Mesendoderm (in vitro differentiated cells): ENCODE data around the gene NSUN6.
A peak's percentile ranks its signal among the peaks of the same experiment; 100 is the strongest.

Source experiments
- DNase-seq: peaks from one replicate; pipeline ENCODE4 v3.0.0; 2013
- H2AK5ac ChIP-seq: 2 replicates; pipeline ENCODE4 v1.6.1; 2013; ENCODE audit warnings: low read length, inconsistent platforms
- H2BK120ac ChIP-seq: 2 replicates; pipeline ENCODE4 v1.6.1; 2013; ENCODE audit warnings: low read depth, mild to moderate bottlenecking, low read length, moderate library complexity, mixed read lengths
- H2BK15ac ChIP-seq: replicated peaks from 2 replicates; pipeline ENCODE4 v1.6.1; 2013; ENCODE audit warnings: low read depth, mild to moderate bottlenecking, moderate library complexity
- H2BK5ac ChIP-seq: 2 replicates; pipeline ENCODE4 v1.6.1; 2013; ENCODE audit warnings: low read length, inconsistent platforms
- H3K18ac ChIP-seq: 2 replicates; pipeline ENCODE4 v1.6.1; 2013; ENCODE audit warnings: mild to moderate bottlenecking, low read length, mixed read lengths
- H3K23ac ChIP-seq: one replicate; pipeline ENCODE4 v1.6.1; 2013; ENCODE audit warnings: low read length
- H3K27ac ChIP-seq: 2 replicates; pipeline ENCODE4 v1.5.1; 2013; ENCODE audit warnings: low read depth, mild to moderate bottlenecking, inconsistent platforms, low read length, moderate library complexity
- H3K27me3 ChIP-seq: 2 replicates; pipeline ENCODE4 v1.6.1; 2013; ENCODE audit warnings: low read length, control low read depth, mild to moderate bottlenecking, inconsistent platforms; ENCODE audit not compliant: insufficient read depth, poor library complexity
- H3K36me3 ChIP-seq: 2 replicates; pipeline ENCODE4 v1.6.1; 2013; ENCODE audit warnings: low read length, inconsistent platforms; ENCODE audit not compliant: control insufficient read depth, insufficient read depth
- H3K4ac ChIP-seq: one replicate; pipeline ENCODE4 v1.6.1; 2013; ENCODE audit warnings: low read depth, mild to moderate bottlenecking, low read length, moderate library complexity
- H3K4me1 ChIP-seq: 2 replicates; pipeline ENCODE4 v1.6.1; 2013; ENCODE audit warnings: low read depth, low read length, inconsistent platforms; ENCODE audit not compliant: control insufficient read depth
- H3K4me2 ChIP-seq: 2 replicates; pipeline ENCODE4 v1.6.1; 2013; ENCODE audit warnings: low read length
- H3K4me3 ChIP-seq: 2 replicates; pipeline ENCODE4 v1.5.1; 2013; ENCODE audit warnings: mild to moderate bottlenecking, low read length
- H3K56ac ChIP-seq: one replicate; pipeline ENCODE4 v1.6.1; 2013; ENCODE audit warnings: low read length
- H3K79me1 ChIP-seq: 2 replicates; pipeline ENCODE4 v1.6.1; 2013; ENCODE audit warnings: low read length, inconsistent platforms
- H3K79me2 ChIP-seq: 2 replicates; pipeline ENCODE4 v1.6.1; 2013; ENCODE audit warnings: mild to moderate bottlenecking, low read length; ENCODE audit not compliant: control insufficient read depth, insufficient read depth
- H3K9ac ChIP-seq: 2 replicates; pipeline ENCODE4 v1.6.1; 2013; ENCODE audit warnings: low read length, inconsistent platforms
- H4K5ac ChIP-seq: one replicate; pipeline ENCODE4 v1.6.1; 2013; ENCODE audit warnings: low read length
- H4K8ac ChIP-seq: one replicate; pipeline ENCODE4 v1.6.1; 2013; ENCODE audit warnings: low read depth, mild to moderate bottlenecking, control low read depth, low read length, moderate library complexity
- WGBS: extraction: QIAGEN DNeasy Blood & Tissue Kit; methylation state at CpG from one replicate; pipeline ENCODE4 v1.1.7; 2013; ENCODE audit warnings: low lambda C conversion rate, missing lambda C conversion rate; ENCODE audit not compliant: insufficient coverage; ENCODE audit errors: extremely low coverage; 5-methylcytosine and 5-hydroxymethylcytosine counted together

The NSUN6 gene

GRCh38 chr10:18615618-18616017 lies 35.8 kb downstream of the NSUN6 start:
- Histone ChIP-seq H3K4me1 (no peaks in the 10 kb centered on the region), H2BK15ac (no peak overlapping the region), H2AK5ac (no peak overlapping the region), H3K79me2 (no peaks in the 10 kb centered on the region), H3K23ac (no peak overlapping the region), H2BK120ac (no peak overlapping the region), H2BK5ac (no peak overlapping the region), H4K8ac (no peak overlapping the region), H3K4me2 (no peak overlapping the region), H3K27me3 (no peaks in the 10 kb centered on the region), H3K4me3 (no peak overlapping the region), H3K79me1 (no peaks in the 10 kb centered on the region), H3K36me3 (no peaks in the 10 kb centered on the region), H3K4ac (no peak overlapping the region), H3K18ac (no peak overlapping the region), H3K27ac (no peak overlapping the region), H3K9ac (no peak overlapping the region), H3K56ac (no peak overlapping the region), H4K5ac (no peak overlapping the region)
- no peak for DNase-seq
- WGBS: no CpG with 5 or more reads among the region's 4 CpGs

- H3K36me3 ChIP-seq: no peaks in the 10 kb centered on the region
- H3K4me1 ChIP-seq: peaks cover 3% of the 10 kb centered on the region
- H3K23ac ChIP-seq: no peak overlapping the region
- no CpG with 5 or more reads among the region's 4 CpGs for WGBS
- H2BK120ac ChIP-seq: no peak overlapping the region
- no peaks in the 10 kb centered on the region for H3K79me2 ChIP-seq
- no peak overlapping the region for H3K9ac ChIP-seq
- H2AK5ac ChIP-seq: no peak overlapping the region
- no peak overlapping the region for H3K18ac ChIP-seq
- H3K4me2 ChIP-seq: no peak overlapping the region
- no peaks in the 10 kb centered on the region for H3K27me3 ChIP-seq
- no peaks in the 10 kb centered on the region for H3K79me1 ChIP-seq
- no peak overlapping the region for H4K5ac ChIP-seq
- H3K27ac ChIP-seq: no peak overlapping the region
- H3K4ac ChIP-seq: no peak overlapping the region
- H3K4me3 ChIP-seq: no peak overlapping the region
- no peak overlapping the region for H3K56ac ChIP-seq
- no peak overlapping the region for H2BK5ac ChIP-seq
- H2BK15ac ChIP-seq: no peak overlapping the region
- no peak overlapping the region for H4K8ac ChIP-seq
- no peak for DNase-seq
Measured at GRCh38 chr10:18611168-18611567, 40.2 kb downstream of the NSUN6 start.

- no peaks in the 10 kb centered on the region for H3K36me3 ChIP-seq
- H3K27ac ChIP-seq: no peak overlapping the region
Measured at GRCh38 chr10:18610517-18610916, 40.9 kb downstream of the NSUN6 start.

GRCh38 chr10:18608596-18608995 lies 42.8 kb downstream of the NSUN6 start:
- no peak overlapping the region for H3K4me2 ChIP-seq
- no peak overlapping the region for H2AK5ac ChIP-seq
- no peak for DNase-seq
- H2BK120ac ChIP-seq: no peak overlapping the region
- H3K23ac ChIP-seq: no peak overlapping the region
- no peak overlapping the region for H3K18ac ChIP-seq
- no peak overlapping the region for H3K56ac ChIP-seq
- WGBS: no CpG with 5 or more reads among the region's 6 CpGs
- no peak overlapping the region for H4K5ac ChIP-seq
- H3K4me1 ChIP-seq: peaks cover 3% of the 10 kb centered on the region
- no peaks in the 10 kb centered on the region for H3K36me3 ChIP-seq
- no peak overlapping the region for H2BK5ac ChIP-seq
- H4K8ac ChIP-seq: no peak overlapping the region
- no peak overlapping the region for H3K27ac ChIP-seq
- H3K9ac ChIP-seq: no peak overlapping the region
- no peak overlapping the region for H2BK15ac ChIP-seq
- H3K79me1 ChIP-seq: no peaks in the 10 kb centered on the region
- H3K27me3 ChIP-seq: no peaks in the 10 kb centered on the region
- H3K4ac ChIP-seq: no peak overlapping the region
- H3K4me3 ChIP-seq: no peak overlapping the region
- H3K79me2 ChIP-seq: no peaks in the 10 kb centered on the region

More at GRCh38 chr10:18610517-18610916, 40.9 kb downstream of the NSUN6 start:
- H2BK120ac ChIP-seq: no peak overlapping the region
- peak; percentile 58 for DNase-seq
- WGBS: no CpG with 5 or more reads among the region's 3 CpGs
- no peak overlapping the region for H3K4me2 ChIP-seq
- peaks cover 3% of the 10 kb centered on the region for H3K4me1 ChIP-seq
- H3K9ac ChIP-seq: no peak overlapping the region
- H4K5ac ChIP-seq: no peak overlapping the region
- H3K23ac ChIP-seq: no peak overlapping the region
- no peak overlapping the region for H3K18ac ChIP-seq
- H3K56ac ChIP-seq: no peak overlapping the region
- H3K4ac ChIP-seq: no peak overlapping the region
- no peak overlapping the region for H2BK15ac ChIP-seq
- H2BK5ac ChIP-seq: no peak overlapping the region
- H2AK5ac ChIP-seq: no peak overlapping the region
- H3K79me1 ChIP-seq: no peaks in the 10 kb centered on the region
- no peaks in the 10 kb centered on the region for H3K27me3 ChIP-seq
- no peak overlapping the region for H4K8ac ChIP-seq
- no peaks in the 10 kb centered on the region for H3K79me2 ChIP-seq
- no peak overlapping the region for H3K4me3 ChIP-seq

GRCh38 chr10:18607503-18608378 lies 43.6 kb downstream of the NSUN6 start:
- no peaks in the 10 kb centered on the region for H3K79me1 ChIP-seq
- no peak overlapping the region for H4K5ac ChIP-seq
- no peaks in the 10 kb centered on the region for H3K36me3 ChIP-seq
- no peak overlapping the region for H3K23ac ChIP-seq
- no peak overlapping the region for H3K4me3 ChIP-seq
- H3K27ac ChIP-seq: no peak overlapping the region
- H3K4ac ChIP-seq: no peak overlapping the region
- no peak overlapping the region for H2BK15ac ChIP-seq
- H2AK5ac ChIP-seq: no peak overlapping the region
- no peak overlapping the region for H3K56ac ChIP-seq
- no CpG with 5 or more reads among the region's 1 CpG for WGBS
- peaks cover 3% of the 10 kb centered on the region for H3K4me1 ChIP-seq
- no peak overlapping the region for H2BK5ac ChIP-seq
- H3K18ac ChIP-seq: no peak overlapping the region
- H3K4me2 ChIP-seq: no peak overlapping the region
- DNase-seq: peak; percentile 8
- H3K79me2 ChIP-seq: no peaks in the 10 kb centered on the region
- no peaks in the 10 kb centered on the region for H3K27me3 ChIP-seq
- H2BK120ac ChIP-seq: no peak overlapping the region
- no peak overlapping the region for H3K9ac ChIP-seq
- no peak overlapping the region for H4K8ac ChIP-seq
